H1 (cell line): ENCODE data around the gene EPHA2.

ENCODE experiments used
- ASH2L ChIP-seq: fragments of 200-600, 300-600 bp; sonication (generic); IDR thresholded peaks from one replicate; pipeline ENCODE4 v1.7.1; 2017; ENCODE audit warnings: low read length
- ATF3 ChIP-seq: IDR thresholded peaks from 2 replicates; pipeline ENCODE4 v1.6.1; 2011; ENCODE audit warnings: low read depth, mild to moderate bottlenecking, low read length; ENCODE audit not compliant: insufficient read depth
- EGR1 ChIP-seq: IDR thresholded peaks from 2 replicates; pipeline ENCODE4 v1.6.1; 2011; ENCODE audit warnings: low read depth, low read length, borderline replicate concordance
- EP300 ChIP-seq, 2 experiments: IDR thresholded peaks; 1 replicate in 1 of 2; 2 replicates in 1 of 2; pipeline ENCODE4 v1.6.1; 2011 to 2012; ENCODE audit warnings: low read depth in 2 of 2, low read length in 2 of 2, mild to moderate bottlenecking in 2 of 2, borderline replicate concordance in 1 of 2, inconsistent platforms in 1 of 2, moderate library complexity in 1 of 2
- EZH2 ChIP-seq: fragments of 200-600 bp; sonication (generic); IDR thresholded peaks from 2 replicates; pipeline ENCODE4 v1.7.1; 2012; ENCODE audit warnings: low read depth, mild to moderate bottlenecking, moderate library complexity, low read length, inconsistent platforms; ENCODE audit not compliant: severe bottlenecking
- JUND ChIP-seq: IDR thresholded peaks from 2 replicates; pipeline ENCODE4 v1.6.1; 2011; ENCODE audit warnings: mild to moderate bottlenecking, improper control_type of control experiment, low read length
- RBBP5 ChIP-seq: IDR thresholded peaks from 2 replicates; pipeline ENCODE4 v1.7.1; 2012; ENCODE audit warnings: low read depth, mild to moderate bottlenecking, inconsistent platforms, low read length, moderate library complexity, borderline replicate concordance
- TCF12 ChIP-seq: IDR thresholded peaks from 2 replicates; pipeline ENCODE4 v1.6.1; 2011; ENCODE audit warnings: low read depth, mild to moderate bottlenecking, low read length
- USF2 ChIP-seq: IDR thresholded peaks from 2 replicates; pipeline ENCODE4 v1.6.1; 2011; ENCODE audit warnings: low read length, improper control_type of control experiment
- TF ChIP-seq, protein P1 (sequence below), 3 experiments: IDR thresholded peaks; 1 replicate in 2 of 3; 2 replicates in 1 of 3; pipeline versions ENCODE4 v1.5.1 to v1.6.1; 2011; ENCODE audit warnings: low read length in 3 of 3, mild to moderate bottlenecking in 3 of 3, inconsistent platforms in 2 of 3, low read depth in 1 of 3, moderate library complexity in 1 of 3; ENCODE audit not compliant: insufficient read depth in 1 of 3; ENCODE audit errors: control extremely low read depth in 1 of 3

- TF ChIP-seq, protein P1, sequence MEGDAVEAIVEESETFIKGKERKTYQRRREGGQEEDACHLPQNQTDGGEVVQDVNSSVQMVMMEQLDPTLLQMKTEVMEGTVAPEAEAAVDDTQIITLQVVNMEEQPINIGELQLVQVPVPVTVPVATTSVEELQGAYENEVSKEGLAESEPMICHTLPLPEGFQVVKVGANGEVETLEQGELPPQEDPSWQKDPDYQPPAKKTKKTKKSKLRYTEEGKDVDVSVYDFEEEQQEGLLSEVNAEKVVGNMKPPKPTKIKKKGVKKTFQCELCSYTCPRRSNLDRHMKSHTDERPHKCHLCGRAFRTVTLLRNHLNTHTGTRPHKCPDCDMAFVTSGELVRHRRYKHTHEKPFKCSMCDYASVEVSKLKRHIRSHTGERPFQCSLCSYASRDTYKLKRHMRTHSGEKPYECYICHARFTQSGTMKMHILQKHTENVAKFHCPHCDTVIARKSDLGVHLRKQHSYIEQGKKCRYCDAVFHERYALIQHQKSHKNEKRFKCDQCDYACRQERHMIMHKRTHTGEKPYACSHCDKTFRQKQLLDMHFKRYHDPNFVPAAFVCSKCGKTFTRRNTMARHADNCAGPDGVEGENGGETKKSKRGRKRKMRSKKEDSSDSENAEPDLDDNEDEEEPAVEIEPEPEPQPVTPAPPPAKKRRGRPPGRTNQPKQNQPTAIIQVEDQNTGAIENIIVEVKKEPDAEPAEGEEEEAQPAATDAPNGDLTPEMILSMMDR (IDR thresholded peaks at IDR 0.05; ENCODE audit: control extremely low read depth in 1 of 3, insufficient read depth in 1 of 3, low read depth in 1 of 3, low read length in 3 of 3) = no peak
- no peak for TF ChIP-seq EZH2
- no peak for TF ChIP-seq ATF3
- no peak for TF ChIP-seq JUND
- TF ChIP-seq EGR1 = no peak
- TF ChIP-seq USF2 = no peak
- no peak for TF ChIP-seq ASH2L
- no peak for TF ChIP-seq RBBP5
- TF ChIP-seq EP300 (IDR thresholded peaks at IDR 0.05; ENCODE audit: borderline replicate concordance in 1 of 2, low read depth in 2 of 2, low read length in 2 of 2) = no peak
- no peak for TF ChIP-seq TCF12
Measured at GRCh38 chr1:16075337-16076030, 80.4 kb downstream of the EPHA2 start.
